Activated effector memory CD4-positive, alpha-beta T cell treated with Interleukin-2 at 50 U/mL for 16 hours (primary cell): ENCODE data around the gene XIRP2.
"Not testable (repeated sequence)": the region's sequence is repeated elsewhere in the genome, so short reads cannot be mapped to it uniquely, and the experiment has no call there.

Experiments used
- DNase-seq: peaks from one replicate; pipeline ENCODE4 v3.0.0-alpha.2; 2020

XIRP2 gene

DNA sequence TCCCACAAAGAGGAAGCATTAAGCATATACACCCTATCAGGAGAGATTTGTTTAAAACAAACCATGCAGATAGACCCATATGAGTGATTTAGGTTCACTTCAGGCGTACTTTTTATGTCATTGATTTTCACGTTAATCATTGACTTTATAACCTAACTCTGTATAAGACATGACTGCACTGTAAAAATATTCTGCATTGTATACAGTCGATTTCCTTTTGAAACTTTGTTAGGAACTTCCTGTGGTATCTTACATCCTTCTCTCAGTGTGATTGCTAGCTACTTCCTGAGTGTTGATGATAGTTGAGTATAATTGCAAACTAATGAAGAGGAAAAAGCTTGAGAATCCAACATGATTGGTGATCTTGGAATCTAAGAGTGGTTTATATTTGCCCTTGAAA is 69.4 kb downstream of the XIRP2 start:
- no peak for DNase-seq

DNA sequence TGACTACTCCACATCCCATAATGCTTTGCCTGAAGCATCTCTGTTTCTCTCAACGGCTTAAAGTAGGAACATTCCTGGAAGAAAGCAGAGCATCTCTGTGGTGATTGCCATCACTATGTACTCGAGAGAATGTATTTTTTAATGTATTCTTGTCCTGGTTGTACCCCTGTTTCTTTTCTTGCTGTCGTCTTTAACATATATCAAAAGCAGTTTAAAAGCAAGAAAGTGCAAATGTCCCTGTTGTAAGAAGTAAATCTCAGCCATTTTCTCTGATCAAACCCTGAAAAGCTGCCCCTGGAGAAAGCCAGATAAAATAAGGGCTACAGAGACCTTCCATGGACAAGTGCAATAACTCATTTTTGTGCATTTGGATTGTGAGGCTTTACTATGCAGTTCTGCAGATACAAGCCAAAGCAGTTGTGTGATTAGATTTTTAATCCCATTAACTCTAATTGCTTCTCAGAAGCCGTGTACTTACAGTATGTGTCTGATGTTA is 70.8 kb downstream of the XIRP2 start:
- no peak for DNase-seq

DNA sequence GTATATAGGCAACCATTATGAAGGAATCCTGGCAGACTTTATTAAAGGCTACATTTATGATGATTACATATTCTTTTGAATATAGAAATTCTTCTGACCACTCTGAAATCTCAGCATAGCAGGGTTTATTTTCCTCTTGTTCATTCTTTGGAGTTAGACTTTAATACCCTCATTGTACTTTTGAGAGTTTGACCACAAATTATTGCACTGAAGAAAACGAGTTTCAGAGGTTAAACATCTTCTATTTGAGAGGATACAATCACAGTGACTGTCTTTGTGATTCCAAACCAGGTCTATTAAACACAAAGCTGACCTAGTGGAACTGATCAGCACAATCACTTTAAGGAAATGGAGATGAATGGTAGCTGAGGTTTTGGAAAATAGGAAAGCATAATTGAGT is 71.3 kb downstream of the XIRP2 start:
- DNase-seq: no peak

DNA sequence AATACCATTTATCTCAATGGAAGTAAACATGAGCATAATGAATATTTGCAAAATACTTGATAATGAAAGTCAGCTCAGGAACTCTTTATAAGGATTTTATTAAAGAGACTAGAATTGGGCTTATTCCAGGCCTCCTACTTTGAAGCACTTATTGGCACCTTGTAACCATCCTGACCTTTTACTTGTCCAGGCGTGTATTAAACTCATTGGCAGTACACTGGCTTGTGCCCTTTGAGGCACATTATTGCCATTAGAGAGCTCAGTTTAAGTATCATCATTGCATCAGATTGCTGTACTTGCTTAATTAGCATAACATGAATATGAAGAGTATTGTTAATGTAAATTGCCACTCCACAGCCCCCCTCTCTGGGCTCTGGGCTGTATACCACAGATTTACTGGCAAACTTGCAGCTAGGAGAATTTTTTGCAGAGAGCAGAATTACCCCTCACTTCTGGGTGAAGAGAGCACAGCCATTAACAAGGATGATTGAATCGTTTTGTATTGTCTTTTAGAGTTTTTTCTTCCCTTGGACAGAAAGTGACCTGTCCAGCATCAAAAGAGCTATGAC is 72.5 kb downstream of the XIRP2 start:
- no peak for DNase-seq

DNA sequence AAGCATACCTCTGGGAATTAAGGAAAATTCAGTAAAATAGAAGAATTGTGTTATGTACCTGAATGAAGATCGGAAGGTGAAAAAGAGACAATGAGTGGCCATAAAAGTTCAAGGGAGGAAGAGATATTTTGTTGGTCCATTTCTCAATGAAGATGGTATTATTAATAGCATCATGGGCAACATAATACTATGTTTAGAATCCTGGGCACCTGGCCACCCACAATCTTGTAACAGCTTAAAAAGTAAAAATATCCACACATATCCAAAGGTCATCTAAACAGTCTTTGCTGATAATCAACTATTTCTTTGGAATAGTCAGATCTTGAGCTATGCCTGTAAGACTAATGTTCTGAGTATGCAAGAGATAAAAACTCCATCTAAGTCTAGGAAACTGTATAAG is 73.7 kb downstream of the XIRP2 start:
- DNase-seq: no peak

DNA sequence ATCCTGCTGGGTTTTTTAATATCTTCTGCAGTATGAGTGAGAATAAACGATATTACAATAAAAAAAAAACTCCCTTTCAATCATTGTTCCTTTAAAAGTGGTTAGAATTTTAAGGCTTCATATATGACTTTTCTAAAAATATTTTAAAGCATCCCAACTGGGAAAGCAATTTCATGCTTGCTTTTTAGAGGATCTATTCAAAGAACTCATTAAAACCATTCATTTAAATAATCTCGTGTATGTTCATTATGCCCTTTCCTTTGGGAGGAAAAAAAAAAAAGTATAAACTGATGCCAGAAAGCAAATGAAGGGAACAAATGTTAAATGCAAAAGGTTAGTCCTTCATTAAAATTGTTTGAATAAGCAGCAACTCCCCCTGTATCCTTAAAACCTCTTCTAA is 81.2 kb downstream of the XIRP2 start:
- DNase-seq: no peak

DNA sequence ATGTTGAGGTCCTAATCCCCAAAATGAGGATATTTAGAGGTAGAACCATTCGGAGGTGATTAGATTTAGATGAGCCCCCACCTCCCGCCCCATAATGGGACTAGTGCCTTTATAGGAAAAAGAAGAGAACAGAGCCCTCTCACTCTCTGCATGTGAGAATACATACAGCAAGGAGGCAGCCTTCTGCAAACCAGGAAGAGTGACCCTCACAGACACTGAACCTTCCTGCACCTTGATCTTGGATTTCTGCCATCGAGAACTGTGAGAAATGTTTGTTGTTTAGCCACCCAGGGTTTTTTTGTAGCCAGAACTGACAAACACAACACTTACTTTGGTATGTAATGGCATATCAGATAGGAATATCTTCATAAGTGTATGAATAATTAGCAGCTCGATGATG is 83.7 kb downstream of the XIRP2 start:
- DNase-seq: no peak

DNA sequence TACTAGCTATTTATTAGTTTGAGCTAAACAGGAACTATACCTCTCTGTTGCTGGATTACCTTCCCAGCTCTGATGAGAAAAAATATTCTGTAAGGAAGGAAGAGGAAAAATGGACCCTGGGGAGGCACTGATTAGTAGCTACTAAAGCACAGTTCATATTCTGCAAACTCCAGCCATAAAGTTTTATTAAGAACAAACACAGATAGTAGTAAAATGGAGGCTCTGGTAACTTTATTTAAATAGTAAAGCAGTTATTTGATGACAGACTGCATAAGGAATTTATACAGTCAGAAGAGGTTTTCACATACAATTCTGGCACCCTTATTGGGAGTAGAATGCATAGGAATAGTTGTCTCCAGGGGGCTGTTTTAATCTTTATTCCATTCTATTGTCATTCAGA is 84.1 kb downstream of the XIRP2 start:
- DNase-seq: no peak

DNA sequence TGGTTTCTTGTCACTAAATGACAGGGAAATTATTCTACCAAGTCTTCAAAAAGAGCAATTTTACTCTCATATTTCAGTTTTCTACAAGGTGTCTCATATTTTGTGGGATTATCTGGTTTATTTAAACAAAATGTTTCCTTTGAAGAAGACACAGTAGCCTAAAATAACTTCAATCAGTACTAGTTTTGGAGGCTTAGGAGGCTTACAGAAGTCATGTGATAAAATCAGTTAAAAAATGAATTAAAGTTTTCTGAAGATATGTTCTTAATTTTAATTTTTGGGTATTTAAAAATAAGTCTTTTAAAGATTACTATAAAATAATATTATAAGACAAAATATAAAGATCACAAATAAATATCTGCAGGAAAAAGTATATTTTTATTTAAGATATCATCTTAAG is 95.9 kb downstream of the XIRP2 start:
- DNase-seq: no peak

DNA sequence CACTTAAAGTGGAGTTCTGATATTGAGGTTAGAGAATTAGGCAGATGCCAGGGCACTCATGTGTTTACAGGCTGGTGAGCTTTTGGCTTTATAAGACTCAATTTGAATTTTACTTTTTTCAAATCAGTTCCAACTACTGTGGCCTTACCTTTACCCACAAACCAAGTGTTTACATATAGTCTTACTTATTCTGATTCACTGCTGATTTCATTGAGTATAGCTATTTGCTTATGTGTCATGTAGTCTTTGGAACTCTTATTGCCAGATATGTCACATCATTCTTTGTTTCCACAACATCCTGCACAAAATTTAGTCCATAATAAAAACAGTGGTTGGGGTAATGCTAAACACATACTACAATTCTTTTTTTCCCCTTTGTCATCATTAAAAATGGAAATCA is 96.5 kb downstream of the XIRP2 start:
- no peak for DNase-seq

DNA sequence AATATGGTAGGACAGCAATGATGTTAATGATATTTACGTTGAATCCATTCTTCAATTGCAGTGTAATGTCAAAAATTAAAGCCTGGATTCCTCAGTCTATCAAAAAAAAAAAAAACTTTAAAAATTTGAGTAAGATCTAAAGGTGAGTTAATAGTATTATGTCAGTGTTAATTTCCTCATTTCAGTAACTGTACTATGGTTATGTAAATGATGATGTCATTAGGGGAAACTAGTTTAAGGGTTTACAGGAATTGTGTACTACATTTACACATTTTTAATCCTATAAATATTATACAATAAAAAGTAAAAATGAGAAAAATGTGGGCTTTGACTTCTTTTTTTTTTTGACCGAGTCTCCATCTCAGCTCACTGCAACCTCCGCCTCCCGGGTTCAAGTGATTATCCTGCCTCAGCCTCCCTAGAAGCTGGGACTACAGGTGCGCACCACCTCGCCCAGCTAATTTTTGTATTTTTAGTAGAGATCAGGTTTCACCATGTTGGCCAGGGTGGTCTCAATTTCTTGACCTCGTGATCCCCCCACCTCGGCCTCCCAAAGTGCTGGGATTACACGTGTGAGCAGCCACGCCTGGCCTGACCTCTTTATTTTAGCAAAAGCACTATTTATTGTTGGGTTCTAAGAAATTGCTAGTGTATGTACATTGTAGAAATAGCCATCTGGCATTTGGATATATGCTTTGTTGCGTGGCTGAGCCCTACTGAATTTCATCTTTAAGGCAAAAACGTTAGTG is 106.5 kb downstream of the XIRP2 start:
- no peak for DNase-seq

DNA sequence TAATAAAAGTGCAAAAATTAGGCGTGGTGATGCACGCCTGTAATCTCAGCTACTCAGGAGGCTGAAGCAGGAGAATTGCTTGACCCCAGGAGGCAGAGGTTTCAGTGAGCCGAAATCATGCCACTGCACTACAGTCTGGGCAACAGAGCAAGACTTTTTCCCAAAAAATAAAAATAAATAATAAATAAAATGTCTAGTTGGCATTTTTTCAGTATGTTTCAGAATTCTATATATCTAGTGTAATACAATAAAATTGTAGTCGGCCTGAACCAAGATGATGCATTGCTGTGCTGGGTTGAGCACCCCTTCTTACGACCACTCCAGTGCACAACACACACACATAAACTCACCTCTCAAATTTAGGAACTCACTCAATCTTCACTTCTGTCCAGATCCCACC is 108.2 kb downstream of the XIRP2 start:
- DNase-seq: no peak

DNA sequence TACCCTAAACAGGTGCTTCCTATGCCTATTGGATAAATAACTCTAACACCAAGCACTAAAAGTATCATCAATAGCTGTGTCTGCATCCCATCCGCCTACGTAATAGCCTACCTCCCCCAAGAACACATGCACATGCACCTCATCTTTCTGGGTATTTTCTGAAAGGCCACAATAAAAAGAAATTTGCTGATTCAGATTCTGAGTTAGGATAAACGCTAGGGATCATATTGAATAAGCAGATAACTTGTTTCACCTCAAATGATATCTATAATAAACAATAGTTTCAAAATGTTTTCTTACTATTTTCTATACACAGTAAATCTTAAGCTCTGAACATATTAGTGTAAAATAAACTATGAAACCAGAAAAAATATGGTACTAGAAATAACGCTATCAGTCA is 112.9 kb downstream of the XIRP2 start:
- DNase-seq: no peak

DNA sequence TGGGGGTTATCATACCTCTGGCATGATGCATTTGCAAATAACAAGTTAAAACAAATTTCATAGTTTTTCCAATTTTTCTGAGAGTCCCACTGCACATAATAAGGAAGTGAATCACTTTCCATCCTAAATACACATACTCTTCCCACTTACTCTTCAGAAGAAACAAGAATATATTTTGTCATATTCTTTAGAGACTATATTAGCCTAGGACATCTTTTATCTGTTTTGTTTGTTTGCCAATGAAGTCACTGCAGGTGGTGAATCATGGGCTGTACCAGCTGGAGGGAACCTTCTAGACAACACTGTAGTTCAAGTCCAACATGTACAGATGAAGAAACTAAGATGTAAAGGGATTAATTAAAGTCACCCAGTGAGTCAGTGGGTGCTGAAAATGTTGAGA is 116.8 kb downstream of the XIRP2 start:
- DNase-seq: no peak

DNA sequence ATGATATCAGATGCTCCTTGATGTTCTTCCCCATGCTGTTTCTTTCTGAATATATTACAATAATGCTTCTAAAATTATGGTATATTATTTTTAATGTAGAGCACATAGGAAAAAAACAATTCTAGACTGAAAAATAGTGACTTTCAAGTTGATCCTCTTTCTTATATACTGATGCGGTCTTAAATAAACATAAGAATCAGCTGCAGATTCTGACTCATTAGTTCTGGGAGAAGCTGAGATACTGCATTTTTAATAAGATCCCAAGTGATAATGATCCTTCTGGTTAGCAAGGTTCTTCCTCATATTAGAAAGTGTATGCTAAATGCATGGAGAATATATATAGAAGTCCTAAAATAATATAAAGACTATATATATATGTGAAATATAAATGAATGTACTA is 124.9 kb downstream of the XIRP2 start:
- no peak for DNase-seq

DNA sequence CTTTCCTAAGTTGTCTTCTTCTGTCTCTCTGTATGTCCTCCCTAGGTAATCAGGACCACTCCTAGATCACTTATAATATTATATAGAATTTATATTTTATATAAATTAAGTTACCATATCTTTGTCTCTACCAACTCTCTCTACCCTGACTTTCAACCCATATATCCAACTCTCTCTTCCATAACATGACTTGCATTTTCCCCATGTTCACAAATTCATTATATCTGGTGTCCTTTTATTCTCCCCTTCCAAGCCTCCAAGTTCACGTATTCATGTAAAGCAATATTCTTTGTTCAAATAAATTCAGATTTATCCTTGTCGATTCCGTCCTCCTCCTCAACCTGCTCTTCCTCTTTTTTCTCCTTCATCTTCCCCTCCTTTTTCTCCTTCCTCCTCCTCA is 127.5 kb downstream of the XIRP2 start:
- DNase-seq: no peak

DNA sequence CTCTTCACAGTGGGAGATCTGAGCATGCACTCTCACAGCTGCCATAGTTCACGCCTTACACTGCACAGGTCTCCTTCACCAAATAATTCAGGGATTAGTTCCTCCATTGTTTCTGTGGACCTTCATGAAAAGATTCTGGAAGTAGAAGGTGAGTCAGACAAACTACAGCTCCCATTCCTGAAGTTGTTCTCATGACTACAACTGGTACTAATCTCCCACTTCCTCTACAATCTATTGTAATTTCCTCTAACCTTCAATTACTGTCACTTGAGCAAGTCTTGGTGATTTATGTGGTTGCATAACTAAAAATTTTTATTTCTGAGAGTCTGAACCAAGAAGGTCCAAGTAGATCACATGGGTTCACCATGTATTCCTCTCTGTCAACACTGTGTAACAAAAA is 128.7 kb downstream of the XIRP2 start:
- DNase-seq: no peak

DNA sequence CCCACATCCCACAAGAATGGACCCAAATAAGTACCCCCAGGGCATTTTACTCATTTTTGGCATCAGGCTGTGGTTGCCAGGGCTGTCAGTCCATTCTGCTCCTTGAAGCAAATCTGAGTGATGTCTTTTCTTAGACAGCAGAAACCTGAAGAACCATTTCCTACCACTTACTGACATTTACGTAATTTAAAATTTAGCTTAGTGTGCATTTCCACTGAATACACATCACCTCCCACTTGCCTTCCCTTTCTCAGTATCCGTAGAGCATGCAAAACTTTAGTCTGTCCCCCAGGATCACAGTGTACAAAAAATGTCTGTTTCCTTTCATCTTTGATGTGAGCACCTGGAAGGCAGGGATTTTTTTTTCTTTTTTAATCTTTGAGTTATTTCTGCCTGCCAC is 130.3 kb downstream of the XIRP2 start:
- no peak for DNase-seq

DNA sequence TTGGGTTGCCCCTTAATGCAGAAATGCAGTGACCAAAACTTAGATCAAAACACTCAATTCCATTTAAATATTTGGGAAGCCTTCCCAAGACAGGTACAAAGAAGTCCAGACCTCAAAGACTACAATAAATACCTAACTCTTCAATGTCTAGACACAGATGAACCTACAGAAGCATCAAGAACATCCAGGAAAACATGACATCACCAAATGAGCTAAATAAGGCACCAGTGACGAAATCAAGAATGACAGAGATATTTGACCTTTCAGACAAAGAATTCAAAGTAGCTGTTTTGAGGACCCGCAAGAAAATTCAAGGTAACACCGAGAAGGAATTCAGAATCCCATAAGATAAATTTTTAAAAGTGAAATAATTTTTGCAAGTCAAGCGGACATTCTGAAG is 140.2 kb downstream of the XIRP2 start:
- DNase-seq: no peak

DNA sequence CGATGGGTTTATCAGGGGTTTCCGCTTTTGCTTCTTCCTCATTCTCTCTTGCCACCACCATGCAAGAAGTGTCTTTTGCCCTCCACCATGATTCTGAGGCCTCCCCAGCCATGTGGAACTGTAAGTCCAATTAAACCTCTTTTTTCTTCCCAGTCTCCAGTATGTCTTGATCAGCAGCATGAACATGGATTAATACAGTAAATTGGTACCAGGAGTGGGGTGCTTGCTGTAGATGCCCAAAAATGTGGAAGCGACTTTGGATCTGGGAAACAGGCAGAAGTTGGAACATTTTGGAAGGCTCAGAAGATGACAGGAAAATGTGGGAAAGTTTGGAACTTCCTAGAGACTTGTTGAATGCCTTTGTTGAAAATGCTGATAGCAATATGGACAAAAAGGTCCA is 146.7 kb downstream of the XIRP2 start:
- not testable (repeated sequence) for DNase-seq

DNA sequence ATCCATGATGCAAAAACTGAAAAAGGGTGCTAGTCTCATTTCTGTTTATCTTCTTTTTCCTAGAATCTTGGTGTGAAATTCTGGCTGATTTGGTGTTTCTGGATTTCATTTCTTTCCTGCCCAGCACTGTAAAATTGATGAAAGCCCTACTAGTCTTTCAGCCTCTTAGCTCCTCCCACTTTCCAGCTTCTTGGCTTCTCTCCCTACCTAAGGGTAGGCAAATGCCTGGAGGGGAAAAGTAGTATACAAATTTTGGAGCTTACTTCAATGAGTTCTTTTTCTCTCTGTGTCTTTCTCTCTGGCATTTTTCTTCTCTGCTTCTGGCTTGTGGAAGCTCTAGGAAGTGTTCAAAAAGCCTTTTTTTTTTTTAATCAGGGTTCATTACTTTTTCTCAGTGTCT is 160.5 kb downstream of the XIRP2 start:
- no peak for DNase-seq

DNA sequence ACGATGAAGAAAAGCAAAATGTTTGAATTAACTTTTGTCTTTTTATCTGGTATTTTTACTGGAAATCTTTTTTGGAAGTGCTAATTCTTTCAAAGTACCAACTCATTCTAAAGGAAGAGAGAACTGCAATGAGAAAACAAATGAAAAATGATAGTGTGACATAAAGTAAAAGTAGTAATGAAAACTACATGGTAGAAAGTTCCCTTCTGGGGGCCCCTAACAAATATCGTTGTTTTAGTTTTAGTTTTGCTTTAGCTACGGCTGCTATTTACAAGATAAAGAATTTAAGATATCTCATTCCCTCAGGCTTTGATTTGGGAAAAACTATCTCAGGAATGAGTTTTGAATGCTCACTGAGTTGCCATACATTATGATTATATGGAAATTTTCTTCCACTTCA is 161.4 kb downstream of the XIRP2 start:
- no peak for DNase-seq

DNA sequence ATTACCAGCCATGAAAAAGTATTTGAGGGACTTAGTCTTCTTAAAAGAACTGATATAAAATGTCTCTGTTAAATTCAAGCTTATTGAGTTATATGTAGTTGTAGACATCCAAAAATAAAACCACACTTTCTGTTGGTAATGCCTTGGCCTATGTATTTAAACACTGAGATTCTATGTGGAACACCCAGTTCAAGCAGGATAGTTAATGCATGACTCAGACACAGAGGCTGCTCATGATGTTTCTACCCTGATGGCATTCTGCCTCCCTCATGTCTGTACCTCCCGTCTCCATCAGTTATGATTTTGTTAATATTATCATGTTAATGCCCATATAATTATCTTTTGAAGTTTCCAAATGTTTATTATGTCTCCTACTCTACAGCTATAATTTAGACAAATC is 164.5 kb downstream of the XIRP2 start:
- no peak for DNase-seq

DNA sequence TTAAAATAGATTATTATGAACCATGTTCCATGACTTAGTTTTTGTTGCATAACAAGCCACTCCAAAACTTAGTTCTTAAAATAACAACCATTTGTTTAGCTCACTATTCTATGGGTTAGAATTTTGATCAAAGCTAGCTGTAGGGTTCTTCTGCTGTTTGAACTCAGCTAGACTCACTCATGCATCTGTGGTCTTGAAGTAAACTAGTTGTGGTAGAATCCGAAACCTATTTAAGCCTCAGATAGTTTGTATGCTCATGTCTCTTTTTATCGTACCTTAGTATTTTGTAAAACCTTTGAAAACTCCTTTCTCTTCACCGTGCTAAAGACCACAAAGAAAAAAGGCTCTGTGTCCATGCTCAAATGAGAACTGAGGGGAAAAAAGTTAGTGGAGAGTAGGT is 166.6 kb downstream of the XIRP2 start:
- DNase-seq: no peak

DNA sequence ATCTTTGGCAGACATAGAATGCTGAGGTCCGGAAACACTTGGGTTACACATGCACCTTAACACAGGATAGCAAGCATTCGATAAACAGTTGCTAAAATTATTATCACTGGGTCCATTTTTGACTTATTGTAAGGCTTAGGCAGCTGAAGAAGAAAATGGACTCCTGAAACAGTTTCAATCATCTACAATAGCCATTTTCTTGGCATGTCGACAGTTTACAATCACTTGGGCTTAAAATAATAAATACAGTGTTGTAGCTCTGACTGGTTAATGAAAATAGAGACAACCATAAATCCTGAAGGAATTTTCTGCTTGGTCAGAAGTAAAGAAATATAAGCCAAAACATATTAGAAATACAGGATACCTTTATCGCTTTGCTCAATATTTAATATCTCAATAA is 169.2 kb downstream of the XIRP2 start:
- DNase-seq: no peak
